Measurements from ENCODE around the gene GJC1.

GJC1 gene

GRCh38 chr17:44875761-44876160 lies 45.7 kb upstream of the GJC1 start:
- H2AK5ac ChIP-seq (ENCODE audit: low read length, severe bottlenecking) = no peak overlapping the region
- H3K27me3 ChIP-seq (ENCODE audit: control insufficient read depth in 1 of 2, insufficient read depth in 1 of 2, low read length in 2 of 2) = no peaks in the 10 kb centered on the region
- no peak overlapping the region for H2BK5ac ChIP-seq (ENCODE audit: low read depth, low read length, poor library complexity, severe bottlenecking)
- no peaks in the 10 kb centered on the region for H3K9me3 ChIP-seq (ENCODE audit: control insufficient read depth, low read length)
- H3K27ac ChIP-seq (ENCODE audit: low read length, poor library complexity, severe bottlenecking) = no peak overlapping the region
- peaks cover 54 to 77% of the 10 kb centered on the region in 2 experiments for H3K36me3 ChIP-seq (ENCODE audit: control insufficient read depth in 1 of 2, insufficient read depth in 2 of 2, low read depth in 1 of 2, low read length in 2 of 2)
- DNase-seq = no peak
- H2AFZ ChIP-seq (ENCODE audit: low read depth, low read length) = no peak overlapping the region
- 97% methylated on average over 6 of the region's 6 CpGs for WGBS
- H3K23ac ChIP-seq (ENCODE audit: low read length in 2 of 2) = no peak overlapping the region
- H3K4me1 ChIP-seq (ENCODE audit: control insufficient read depth, insufficient read depth, low read depth, low read length) = peaks cover 3% of the 10 kb centered on the region
- no peak overlapping the region for H3K9ac ChIP-seq (ENCODE audit: low read length)
- no peak overlapping the region for H3K4me2 ChIP-seq (ENCODE audit: low read length, poor library complexity, severe bottlenecking)
- H2BK15ac ChIP-seq (ENCODE audit: low read depth, poor library complexity, severe bottlenecking) = no peak overlapping the region
- H3K4me3 ChIP-seq (ENCODE audit: insufficient read depth in 1 of 2, low read depth in 1 of 2, low read length in 2 of 2) = no peak overlapping the region
- H3K18ac ChIP-seq (ENCODE audit: low read depth in 1 of 2, low read length in 2 of 2) = no peak overlapping the region
- no peak overlapping the region for H3K14ac ChIP-seq (ENCODE audit: low read length in 2 of 2)
- H2BK12ac ChIP-seq (ENCODE audit: low read length in 2 of 2) = no peak overlapping the region
- no peak overlapping the region for H4K8ac ChIP-seq (ENCODE audit: low read length)
- no peak overlapping the region for H2BK120ac ChIP-seq (ENCODE audit: low read depth, low read length)
- H4K91ac ChIP-seq (ENCODE audit: low read length) = no peak overlapping the region
- peaks cover 16% of the 10 kb centered on the region for H3K79me1 ChIP-seq (replicated peaks; ENCODE audit: low read length, poor library complexity, severe bottlenecking)
- no peak overlapping the region for H3K4ac ChIP-seq (ENCODE audit: low read depth in 1 of 2, low read length in 2 of 2)

DNA sequence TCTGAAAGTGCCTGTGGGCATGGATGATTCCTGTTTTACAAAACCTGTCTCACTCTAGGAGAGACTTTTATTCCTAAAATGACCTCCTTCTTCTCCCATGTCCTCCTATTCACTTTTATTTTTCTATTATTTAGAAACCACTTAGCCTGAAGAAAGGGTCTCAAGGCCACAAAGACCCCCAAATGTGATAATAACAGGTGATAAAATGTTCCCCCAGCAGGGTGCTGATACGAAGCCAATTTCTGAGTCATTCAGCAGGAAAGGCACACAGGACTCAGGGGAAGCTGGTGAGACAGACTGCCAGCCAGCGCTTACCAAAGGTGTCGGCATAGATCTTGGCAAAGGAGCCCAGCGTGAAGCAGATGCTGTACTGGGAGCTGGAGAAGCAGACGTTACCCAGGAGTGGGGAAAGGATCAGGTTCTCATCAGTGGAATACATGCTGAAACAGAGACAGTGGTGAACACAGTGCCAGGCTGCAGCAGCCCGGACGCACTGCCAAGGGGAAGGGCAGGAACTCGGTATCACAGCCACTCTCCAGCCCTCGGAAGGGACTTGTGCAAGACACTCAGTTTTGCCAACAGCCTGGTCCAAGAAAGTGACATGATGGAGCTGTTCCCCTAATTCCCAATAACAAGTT lies 42.2 kb upstream of the GJC1 start:
- Histone ChIP-seq H2AK5ac (ENCODE audit: low read length, severe bottlenecking) (no peak overlapping the region), H3K4me1 (ENCODE audit: control insufficient read depth, insufficient read depth, low read depth, low read length) (peaks cover 3% of the 10 kb centered on the region)

DNA sequence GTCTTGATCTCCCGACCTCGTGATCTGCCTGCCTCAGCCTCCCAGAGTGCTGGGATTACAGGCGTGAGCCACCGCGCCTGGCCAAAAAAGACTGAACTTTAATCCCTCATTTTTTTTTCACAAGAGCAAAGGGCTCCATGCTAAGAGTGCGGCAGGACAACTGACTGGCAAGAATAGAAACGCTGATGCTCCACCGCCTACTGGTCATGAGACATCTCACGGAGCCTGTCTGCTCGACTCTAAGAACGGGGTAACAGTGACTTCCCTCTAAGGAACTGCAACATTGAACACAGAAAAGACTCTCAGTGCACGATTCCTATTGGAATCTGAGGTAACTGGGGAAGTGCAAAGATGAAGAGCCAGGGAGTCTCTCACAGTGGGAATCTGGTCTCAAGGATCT lies 41.5 kb upstream of the GJC1 start:
- Histone ChIP-seq H3K4ac (ENCODE audit: low read depth in 1 of 2, low read length in 2 of 2) (no peak overlapping the region), H2AFZ (ENCODE audit: low read depth, low read length) (no peak overlapping the region), H3K23ac (ENCODE audit: low read length in 2 of 2) (no peak overlapping the region), H2AK5ac (ENCODE audit: low read length, severe bottlenecking) (no peak overlapping the region), H4K91ac (ENCODE audit: low read length) (no peak overlapping the region), H2BK5ac (ENCODE audit: low read depth, low read length, poor library complexity, severe bottlenecking) (no peak overlapping the region), H3K4me2 (ENCODE audit: low read length, poor library complexity, severe bottlenecking) (no peak overlapping the region), H2BK15ac (ENCODE audit: low read depth, poor library complexity, severe bottlenecking) (no peak overlapping the region), H4K8ac (ENCODE audit: low read length) (no peak overlapping the region), H3K18ac (ENCODE audit: low read depth in 1 of 2, low read length in 2 of 2) (no peak overlapping the region), H3K9me3 (ENCODE audit: control insufficient read depth, low read length) (no peaks in the 10 kb centered on the region), H3K4me3 (ENCODE audit: insufficient read depth in 1 of 2, low read depth in 1 of 2, low read length in 2 of 2) (no peak overlapping the region), H3K27me3 (ENCODE audit: control insufficient read depth in 1 of 2, insufficient read depth in 1 of 2, low read length in 2 of 2) (no peaks in the 10 kb centered on the region), H3K9ac (ENCODE audit: low read length) (no peak overlapping the region), H3K14ac (ENCODE audit: low read length in 2 of 2) (no peak overlapping the region), H3K36me3 (ENCODE audit: control insufficient read depth in 1 of 2, insufficient read depth in 2 of 2, low read depth in 1 of 2, low read length in 2 of 2) (peaks cover 61 to 81% of the 10 kb centered on the region in 2 experiments), H3K4me1 (ENCODE audit: control insufficient read depth, insufficient read depth, low read depth, low read length) (peaks cover 3% of the 10 kb centered on the region), H3K27ac (ENCODE audit: low read length, poor library complexity, severe bottlenecking) (no peak overlapping the region), H2BK120ac (ENCODE audit: low read depth, low read length) (no peak overlapping the region), H3K79me1 (replicated peaks; ENCODE audit: low read length, poor library complexity, severe bottlenecking) (peaks cover 9% of the 10 kb centered on the region), H2BK12ac (ENCODE audit: low read length in 2 of 2) (no peak overlapping the region)
- DNase-seq = no peak
- over 99% methylated on average over 12 of the region's 12 CpGs for WGBS

More for the DNA sequence above, 42.2 kb upstream of the GJC1 start:
- Histone ChIP-seq H3K9ac (ENCODE audit: low read length) (no peak overlapping the region), H3K27ac (ENCODE audit: low read length, poor library complexity, severe bottlenecking) (no peak overlapping the region), H3K79me1 (replicated peaks; ENCODE audit: low read length, poor library complexity, severe bottlenecking) (peaks cover 11% of the 10 kb centered on the region), H2BK5ac (ENCODE audit: low read depth, low read length, poor library complexity, severe bottlenecking) (no peak overlapping the region), H3K4ac (ENCODE audit: low read depth in 1 of 2, low read length in 2 of 2) (no peak overlapping the region), H4K91ac (ENCODE audit: low read length) (no peak overlapping the region), H2BK15ac (ENCODE audit: low read depth, poor library complexity, severe bottlenecking) (no peak overlapping the region), H3K18ac (ENCODE audit: low read depth in 1 of 2, low read length in 2 of 2) (no peak overlapping the region), H4K8ac (ENCODE audit: low read length) (no peak overlapping the region), H3K23ac (ENCODE audit: low read length in 2 of 2) (no peak overlapping the region), H3K14ac (ENCODE audit: low read length in 2 of 2) (no peak overlapping the region), H3K36me3 (ENCODE audit: control insufficient read depth in 1 of 2, insufficient read depth in 2 of 2, low read depth in 1 of 2, low read length in 2 of 2) (peaks cover 58 to 81% of the 10 kb centered on the region in 2 experiments), H2AFZ (ENCODE audit: low read depth, low read length) (no peak overlapping the region), H3K9me3 (ENCODE audit: control insufficient read depth, low read length) (no peaks in the 10 kb centered on the region), H3K4me2 (ENCODE audit: low read length, poor library complexity, severe bottlenecking) (no peak overlapping the region), H3K4me3 (ENCODE audit: insufficient read depth in 1 of 2, low read depth in 1 of 2, low read length in 2 of 2) (no peak overlapping the region), H3K27me3 (ENCODE audit: control insufficient read depth in 1 of 2, insufficient read depth in 1 of 2, low read length in 2 of 2) (no peaks in the 10 kb centered on the region), H2BK120ac (ENCODE audit: low read depth, low read length) (no peak overlapping the region), H2BK12ac (ENCODE audit: low read length in 2 of 2) (no peak overlapping the region)
- WGBS = 96% methylated on average over 9 of the region's 9 CpGs
- DNase-seq = no peak

DNA sequence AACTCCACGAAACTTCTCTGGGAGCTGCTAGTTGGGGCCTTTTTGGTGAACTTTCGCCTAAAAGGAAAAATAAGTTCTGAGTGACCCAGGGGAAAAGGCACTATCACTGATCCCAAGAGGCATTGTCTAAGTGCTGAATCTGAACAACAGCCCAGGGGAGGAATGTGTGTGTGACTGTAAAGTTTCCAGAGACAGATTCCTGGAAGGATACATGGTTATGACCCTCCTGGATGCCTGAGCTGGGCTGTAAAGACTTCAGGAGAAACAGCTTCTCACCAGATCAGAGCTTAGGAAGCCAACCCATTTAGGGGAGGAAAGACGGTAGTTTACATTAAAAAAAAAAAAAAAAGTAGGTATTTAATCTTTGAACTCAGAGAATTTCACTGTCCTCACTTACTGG lies 37.8 kb upstream of the GJC1 start:
- Histone ChIP-seq H4K8ac (ENCODE audit: low read length) (no peak overlapping the region), H3K23ac (ENCODE audit: low read length in 2 of 2) (no peak overlapping the region), H3K14ac (ENCODE audit: low read length in 2 of 2) (no peak overlapping the region), H2AK5ac (ENCODE audit: low read length, severe bottlenecking) (no peak overlapping the region), H3K4ac (ENCODE audit: low read depth in 1 of 2, low read length in 2 of 2) (no peak overlapping the region), H3K79me1 (replicated peaks; ENCODE audit: low read length, poor library complexity, severe bottlenecking) (peaks cover 4% of the 10 kb centered on the region), H2BK15ac (ENCODE audit: low read depth, poor library complexity, severe bottlenecking) (no peak overlapping the region), H3K4me1 (ENCODE audit: control insufficient read depth, insufficient read depth, low read depth, low read length) (peaks cover 3% of the 10 kb centered on the region), H3K36me3 (ENCODE audit: control insufficient read depth in 1 of 2, insufficient read depth in 2 of 2, low read depth in 1 of 2, low read length in 2 of 2) (peaks cover 62 to 84% of the 10 kb centered on the region in 2 experiments), H2BK5ac (ENCODE audit: low read depth, low read length, poor library complexity, severe bottlenecking) (no peak overlapping the region), H4K91ac (ENCODE audit: low read length) (no peak overlapping the region), H2AFZ (ENCODE audit: low read depth, low read length) (no peak overlapping the region), H2BK120ac (ENCODE audit: low read depth, low read length) (no peak overlapping the region), H3K27ac (ENCODE audit: low read length, poor library complexity, severe bottlenecking) (no peak overlapping the region), H3K27me3 (ENCODE audit: control insufficient read depth in 1 of 2, insufficient read depth in 1 of 2, low read length in 2 of 2) (no peaks in the 10 kb centered on the region), H2BK12ac (ENCODE audit: low read length in 2 of 2) (no peak overlapping the region), H3K9me3 (ENCODE audit: control insufficient read depth, low read length) (no peaks in the 10 kb centered on the region), H3K9ac (ENCODE audit: low read length) (no peak overlapping the region), H3K18ac (ENCODE audit: low read depth in 1 of 2, low read length in 2 of 2) (no peak overlapping the region), H3K4me3 (ENCODE audit: insufficient read depth in 1 of 2, low read depth in 1 of 2, low read length in 2 of 2) (no peak overlapping the region), H3K4me2 (ENCODE audit: low read length, poor library complexity, severe bottlenecking) (no peak overlapping the region)
- DNase-seq = no peak
- 96% methylated on average over 2 of the region's 3 CpGs for WGBS
